ENCODE measurements around the gene NAV3. TPM values are rescaled to one million over a fixed set of nuclear protein-coding genes. Genes with fewer than 3 reads are reported as not detected.

Gene NAV3
- total RNA-seq, 4 donors from 2014 or later = 4.6 to 10.7 (median 6.6) TPM

- H3K27me3 ChIP-seq = no peaks in the 10 kb centered on the region
Observed at GRCh38 chr12:78179346-78179745, 348.7 kb downstream of the NAV3 start.

GRCh38 chr12:78181544-78182162 is 351.0 kb downstream of the NAV3 start:
- no peaks in the 10 kb centered on the region for H3K4me1 ChIP-seq
- H3K36me3 ChIP-seq = no peaks in the 10 kb centered on the region
- no peaks in the 10 kb centered on the region for H3K9me3 ChIP-seq
- H3K27me3 ChIP-seq = no peaks in the 10 kb centered on the region
- no peak overlapping the region for H3K4me3 ChIP-seq
- ATAC-seq = no peak
- H3K27ac ChIP-seq = no peak overlapping the region
- no peak for TF ChIP-seq POLR2A (IDR thresholded peaks at IDR 0.05)
- no peak for TF ChIP-seq POLR2AphosphoS5 (IDR thresholded peaks at IDR 0.05)
- TF ChIP-seq EP300 (IDR thresholded peaks at IDR 0.05) = no peak
- no peak for TF ChIP-seq CTCF (IDR thresholded peaks at IDR 0.05)
- WGBS, 2 donors (ENCODE audit: low coverage in 1 of 2) = 35 to 47% methylated on average over 3 of the region's 3 CpGs

More at GRCh38 chr12:78179346-78179745, 348.7 kb downstream of the NAV3 start:
- WGBS, 2 donors (ENCODE audit: low coverage in 1 of 2) = 66 to 75% methylated on average over 5 to 6 of the region's 6 CpGs
- Histone ChIP-seq H3K27ac (no peak overlapping the region), H3K4me1 (no peaks in the 10 kb centered on the region), H3K9me3 (no peaks in the 10 kb centered on the region), H3K4me3 (no peak overlapping the region), H3K36me3 (no peaks in the 10 kb centered on the region)
- no peak for ATAC-seq
- TF ChIP-seq POLR2A (IDR thresholded peaks at IDR 0.05) (no peak), CTCF (IDR thresholded peaks at IDR 0.05) (no peak), POLR2AphosphoS5 (IDR thresholded peaks at IDR 0.05) (no peak), EP300 (IDR thresholded peaks at IDR 0.05) (no peak)

GRCh38 chr12:78183824-78184223 is 353.1 kb downstream of the NAV3 start:
- Histone ChIP-seq H3K4me1 (no peaks in the 10 kb centered on the region), H3K36me3 (no peaks in the 10 kb centered on the region), H3K4me3 (no peak overlapping the region), H3K9me3 (no peaks in the 10 kb centered on the region), H3K27ac (no peak overlapping the region), H3K27me3 (no peaks in the 10 kb centered on the region)
- TF ChIP-seq CTCF (IDR thresholded peaks at IDR 0.05) (no peak), EP300 (IDR thresholded peaks at IDR 0.05) (no peak)
- no peak for ATAC-seq

GRCh38 chr12:78185109-78185508 is 354.4 kb downstream of the NAV3 start:
- TF ChIP-seq POLR2A (IDR thresholded peaks at IDR 0.05) (no peak), CTCF (IDR thresholded peaks at IDR 0.05) (no peak)
- H3K4me1 ChIP-seq = no peaks in the 10 kb centered on the region
- H3K36me3 ChIP-seq = no peaks in the 10 kb centered on the region
- H3K27me3 ChIP-seq = no peaks in the 10 kb centered on the region
- no peak overlapping the region for H3K27ac ChIP-seq
- H3K4me3 ChIP-seq = no peak overlapping the region
- H3K9me3 ChIP-seq = no peaks in the 10 kb centered on the region
- no peak for ATAC-seq

- H3K36me3 ChIP-seq = no peaks in the 10 kb centered on the region
- 90 to 100% methylated on average over 2 of the region's 2 CpGs for WGBS, 2 donors (ENCODE audit: low coverage in 1 of 2)
- no peak overlapping the region for H3K27ac ChIP-seq
- TF ChIP-seq POLR2A (IDR thresholded peaks at IDR 0.05) = no peak
- TF ChIP-seq CTCF (IDR thresholded peaks at IDR 0.05) = no peak
- TF ChIP-seq EP300 (IDR thresholded peaks at IDR 0.05) = no peak
- TF ChIP-seq POLR2AphosphoS5 (IDR thresholded peaks at IDR 0.05) = no peak
- no peaks in the 10 kb centered on the region for H3K4me1 ChIP-seq
- no peaks in the 10 kb centered on the region for H3K9me3 ChIP-seq
- no peaks in the 10 kb centered on the region for H3K27me3 ChIP-seq
- H3K4me3 ChIP-seq = no peak overlapping the region
- no peak for ATAC-seq
Observed at GRCh38 chr12:78185651-78186050, 355.0 kb downstream of the NAV3 start.

Data from gastroesophageal sphincter (tissue), 4 donors.